ENCODE results near the gene MUC4.

DNA sequence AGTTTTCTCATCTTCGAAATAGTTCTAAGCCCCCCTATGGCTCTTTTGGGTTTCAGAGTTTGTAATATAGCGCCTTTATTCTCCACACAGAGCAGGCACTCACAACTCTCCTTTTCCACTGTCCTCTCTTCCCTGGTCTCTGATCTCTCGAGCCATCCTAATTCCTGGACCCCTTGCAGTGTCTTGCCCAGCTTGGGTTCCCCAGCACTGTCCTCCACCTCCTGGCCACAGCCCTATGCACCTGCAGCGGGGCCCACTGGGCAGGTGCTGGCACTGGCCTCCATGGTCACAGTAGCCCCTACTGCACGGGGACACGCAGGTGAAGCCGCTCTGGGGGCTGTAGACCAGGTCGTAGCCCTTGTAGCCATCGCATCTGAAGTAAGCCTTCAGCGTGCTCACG, 63.1 kb downstream of the MUC4 start:
- TF ChIP-seq, protein P1, sequence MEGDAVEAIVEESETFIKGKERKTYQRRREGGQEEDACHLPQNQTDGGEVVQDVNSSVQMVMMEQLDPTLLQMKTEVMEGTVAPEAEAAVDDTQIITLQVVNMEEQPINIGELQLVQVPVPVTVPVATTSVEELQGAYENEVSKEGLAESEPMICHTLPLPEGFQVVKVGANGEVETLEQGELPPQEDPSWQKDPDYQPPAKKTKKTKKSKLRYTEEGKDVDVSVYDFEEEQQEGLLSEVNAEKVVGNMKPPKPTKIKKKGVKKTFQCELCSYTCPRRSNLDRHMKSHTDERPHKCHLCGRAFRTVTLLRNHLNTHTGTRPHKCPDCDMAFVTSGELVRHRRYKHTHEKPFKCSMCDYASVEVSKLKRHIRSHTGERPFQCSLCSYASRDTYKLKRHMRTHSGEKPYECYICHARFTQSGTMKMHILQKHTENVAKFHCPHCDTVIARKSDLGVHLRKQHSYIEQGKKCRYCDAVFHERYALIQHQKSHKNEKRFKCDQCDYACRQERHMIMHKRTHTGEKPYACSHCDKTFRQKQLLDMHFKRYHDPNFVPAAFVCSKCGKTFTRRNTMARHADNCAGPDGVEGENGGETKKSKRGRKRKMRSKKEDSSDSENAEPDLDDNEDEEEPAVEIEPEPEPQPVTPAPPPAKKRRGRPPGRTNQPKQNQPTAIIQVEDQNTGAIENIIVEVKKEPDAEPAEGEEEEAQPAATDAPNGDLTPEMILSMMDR (IDR thresholded peaks at IDR 0.05; ENCODE audit: insufficient read depth, low read length), result no peak
- TF ChIP-seq POLR2AphosphoS5 (IDR thresholded peaks at IDR 0.05; ENCODE audit: low read depth), result no peak
- TF ChIP-seq, protein P2, sequence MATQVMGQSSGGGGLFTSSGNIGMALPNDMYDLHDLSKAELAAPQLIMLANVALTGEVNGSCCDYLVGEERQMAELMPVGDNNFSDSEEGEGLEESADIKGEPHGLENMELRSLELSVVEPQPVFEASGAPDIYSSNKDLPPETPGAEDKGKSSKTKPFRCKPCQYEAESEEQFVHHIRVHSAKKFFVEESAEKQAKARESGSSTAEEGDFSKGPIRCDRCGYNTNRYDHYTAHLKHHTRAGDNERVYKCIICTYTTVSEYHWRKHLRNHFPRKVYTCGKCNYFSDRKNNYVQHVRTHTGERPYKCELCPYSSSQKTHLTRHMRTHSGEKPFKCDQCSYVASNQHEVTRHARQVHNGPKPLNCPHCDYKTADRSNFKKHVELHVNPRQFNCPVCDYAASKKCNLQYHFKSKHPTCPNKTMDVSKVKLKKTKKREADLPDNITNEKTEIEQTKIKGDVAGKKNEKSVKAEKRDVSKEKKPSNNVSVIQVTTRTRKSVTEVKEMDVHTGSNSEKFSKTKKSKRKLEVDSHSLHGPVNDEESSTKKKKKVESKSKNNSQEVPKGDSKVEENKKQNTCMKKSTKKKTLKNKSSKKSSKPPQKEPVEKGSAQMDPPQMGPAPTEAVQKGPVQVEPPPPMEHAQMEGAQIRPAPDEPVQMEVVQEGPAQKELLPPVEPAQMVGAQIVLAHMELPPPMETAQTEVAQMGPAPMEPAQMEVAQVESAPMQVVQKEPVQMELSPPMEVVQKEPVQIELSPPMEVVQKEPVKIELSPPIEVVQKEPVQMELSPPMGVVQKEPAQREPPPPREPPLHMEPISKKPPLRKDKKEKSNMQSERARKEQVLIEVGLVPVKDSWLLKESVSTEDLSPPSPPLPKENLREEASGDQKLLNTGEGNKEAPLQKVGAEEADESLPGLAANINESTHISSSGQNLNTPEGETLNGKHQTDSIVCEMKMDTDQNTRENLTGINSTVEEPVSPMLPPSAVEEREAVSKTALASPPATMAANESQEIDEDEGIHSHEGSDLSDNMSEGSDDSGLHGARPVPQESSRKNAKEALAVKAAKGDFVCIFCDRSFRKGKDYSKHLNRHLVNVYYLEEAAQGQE (IDR thresholded peaks at IDR 0.05; ENCODE audit: insufficient replicate concordance, low read depth), result no peak
